HG03139 (cell line): ENCODE results near the gene FAM168B.

Experiments used
- ATAC-seq: cut with Tn5 transposase; IDR thresholded peaks from one replicate; pipeline ENCODE4 v1.9.1; 2021; ENCODE audit not compliant: unreplicated experiment

FAM168B gene

DNA sequence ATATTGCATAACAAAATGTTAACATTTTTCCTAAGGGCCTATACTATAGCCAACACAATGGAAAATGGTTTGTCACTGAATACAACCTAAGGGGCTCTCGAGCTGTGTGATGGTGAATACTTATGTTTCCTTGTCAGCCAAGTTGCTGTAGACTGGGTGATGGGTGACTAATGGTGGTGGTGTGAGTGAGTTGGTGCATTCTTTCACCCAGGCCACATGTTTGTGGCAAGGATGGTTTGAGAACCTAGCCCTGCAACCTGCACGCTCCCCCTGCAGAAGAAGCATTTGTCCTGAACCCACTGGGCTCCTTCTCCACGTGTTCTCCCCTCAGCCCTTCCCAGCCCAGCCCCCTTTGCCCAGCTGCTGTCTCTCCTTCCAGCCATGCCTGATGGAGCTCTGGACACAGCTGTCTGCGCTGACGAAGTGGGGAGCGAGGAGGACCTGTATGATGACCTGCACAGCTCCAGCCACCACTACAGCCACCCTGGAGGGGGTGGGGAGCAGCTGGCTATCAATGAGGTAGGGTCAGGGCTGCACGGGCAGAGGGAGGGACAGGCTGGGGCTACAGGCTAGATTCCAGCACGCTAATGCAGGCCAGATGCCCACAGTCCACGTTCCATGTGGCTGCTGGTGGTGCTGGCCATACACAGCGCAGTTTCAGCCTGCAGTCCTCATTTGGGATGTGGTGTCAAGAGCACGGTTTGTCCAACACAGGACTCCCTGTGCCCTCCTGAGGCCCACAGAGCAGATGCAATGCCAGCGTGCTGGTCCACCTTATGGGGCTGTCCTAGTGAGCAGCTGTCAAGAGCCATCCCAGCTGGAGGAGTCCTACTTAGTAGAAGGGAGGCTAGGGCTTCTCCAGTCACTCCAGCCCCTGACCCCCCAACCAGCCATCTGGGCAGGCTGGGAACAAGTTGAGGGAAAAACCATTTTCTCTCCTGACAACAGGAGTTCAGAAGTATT lies 65.4 kb downstream of the FAM168B start:
- ATAC-seq: no peak

- ATAC-seq: no peak
These were observed 66.3 kb downstream of the FAM168B start for GRCh38 chr2:131026919-131027318.

DNA sequence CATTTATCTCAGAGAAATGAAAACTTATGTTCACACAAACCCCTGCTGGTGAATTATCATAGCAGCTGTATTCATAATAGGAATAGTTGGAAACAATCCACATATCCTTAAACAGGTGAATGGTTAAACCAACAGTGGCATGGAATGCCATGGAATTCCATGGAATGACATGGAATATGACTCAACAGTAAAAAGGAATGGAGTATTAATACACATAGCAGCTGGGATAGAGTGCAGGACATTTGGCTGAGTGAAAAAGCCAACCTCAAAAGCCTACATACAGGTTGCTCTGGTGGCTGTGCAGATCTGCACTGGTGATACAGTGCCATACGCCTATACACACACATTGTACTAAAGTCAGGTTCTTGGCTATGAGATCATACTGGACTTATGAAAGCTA lies 69.5 kb downstream of the FAM168B start:
- ATAC-seq: no peak

DNA sequence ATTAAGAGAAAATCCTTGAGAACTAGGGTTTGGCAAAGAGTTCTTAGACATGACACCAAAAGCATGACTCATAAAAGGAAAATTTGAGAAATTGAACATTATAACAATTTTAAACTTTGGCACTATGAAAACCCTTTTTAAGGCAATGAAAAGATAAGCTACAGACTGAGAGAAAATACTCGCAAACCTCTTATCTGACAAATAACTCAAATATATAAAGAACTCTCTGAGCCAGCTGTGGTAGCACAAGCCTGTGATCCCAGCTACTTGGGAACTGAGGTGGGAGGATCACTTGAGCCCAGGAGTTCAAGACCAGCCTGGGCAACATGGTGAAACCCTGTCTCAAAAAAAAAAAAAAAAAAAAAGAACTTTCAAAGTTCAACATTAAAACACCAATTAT lies 70.5 kb downstream of the FAM168B start:
- no peak for ATAC-seq

DNA sequence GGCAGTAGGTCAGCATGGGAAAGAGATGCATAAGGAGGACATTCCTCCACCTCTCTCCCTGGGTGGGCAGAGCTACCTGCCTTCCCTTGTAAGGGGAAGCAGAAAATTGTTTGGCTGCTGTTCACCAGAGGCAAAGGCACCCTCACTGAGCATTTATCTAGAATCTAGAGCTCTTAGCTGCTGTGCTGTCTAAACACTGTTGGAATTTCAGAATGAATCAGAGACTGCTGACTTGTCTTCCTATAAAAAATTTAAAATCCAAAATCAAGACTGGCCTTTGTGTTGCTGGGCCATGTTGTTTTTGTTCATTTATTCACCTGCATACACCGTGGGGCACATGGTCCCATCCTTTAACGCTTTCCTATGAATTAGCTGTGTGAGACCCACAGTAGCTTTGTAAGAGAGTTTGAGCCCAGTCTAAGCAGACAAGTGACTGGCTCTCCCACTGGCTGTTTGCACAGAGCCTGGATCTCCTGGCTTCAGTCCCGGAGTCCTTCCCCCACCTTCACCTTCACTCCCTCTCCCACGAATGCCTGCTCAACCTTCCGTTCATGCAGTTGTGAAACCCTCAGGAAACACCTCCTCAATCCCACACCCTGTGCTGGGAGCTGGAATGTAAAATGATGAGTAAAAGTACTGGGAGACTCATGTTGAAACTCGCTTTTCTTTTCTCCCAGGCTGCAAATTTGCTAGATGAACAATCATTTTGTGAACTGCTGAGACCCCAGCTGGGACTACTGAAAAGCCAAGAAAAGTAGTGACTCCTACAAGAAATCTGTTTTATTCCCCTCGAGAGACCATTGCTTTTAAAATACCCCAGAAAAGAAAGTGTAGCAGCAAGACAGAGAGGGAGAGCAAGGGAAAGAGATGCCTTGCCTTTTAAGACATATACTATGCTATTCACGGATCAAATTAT lies 76.2 kb downstream of the FAM168B start:
- ATAC-seq: no peak

DNA sequence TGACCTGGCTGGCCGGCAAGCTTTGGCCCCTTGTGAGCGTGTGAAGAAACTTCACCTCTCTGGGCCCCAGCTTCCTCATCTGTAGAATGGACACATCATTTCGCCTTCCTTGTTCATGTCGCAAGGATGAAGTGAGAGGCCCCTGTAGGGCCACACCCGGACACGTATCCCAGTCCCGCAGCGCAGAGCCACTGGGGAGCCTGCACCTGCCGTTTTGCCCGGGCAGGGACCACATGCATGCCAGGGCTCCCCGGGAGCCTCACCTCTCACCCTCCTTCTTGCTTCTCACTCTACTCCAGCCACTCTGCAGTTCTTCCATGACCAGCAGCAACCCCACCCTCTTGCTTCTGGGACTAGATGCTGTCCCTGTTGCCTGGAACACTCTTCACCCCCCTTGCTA lies 77.5 kb downstream of the FAM168B start:
- no peak for ATAC-seq

DNA sequence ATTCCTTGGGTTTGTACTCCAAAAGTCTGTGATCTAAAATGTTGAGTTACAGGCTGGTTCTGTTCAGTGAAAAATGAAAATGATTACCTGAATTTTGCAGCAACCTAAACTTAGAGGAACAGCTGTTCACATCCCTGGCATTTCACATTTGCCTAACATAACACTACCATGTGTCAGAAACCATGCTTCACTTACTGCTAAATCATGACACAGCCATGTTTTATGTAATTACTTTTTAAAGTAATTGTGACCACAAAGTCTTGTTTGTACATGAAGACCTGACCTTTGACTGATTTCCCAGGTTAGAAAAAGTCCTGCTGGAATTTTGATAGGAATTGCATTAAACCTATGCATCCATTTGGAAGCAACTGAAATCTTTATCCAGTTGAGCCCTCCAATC lies 79.1 kb downstream of the FAM168B start:
- ATAC-seq: no peak

- no peak for ATAC-seq
These were observed 81.8 kb downstream of the FAM168B start for GRCh38 chr2:131011486-131011885.

DNA sequence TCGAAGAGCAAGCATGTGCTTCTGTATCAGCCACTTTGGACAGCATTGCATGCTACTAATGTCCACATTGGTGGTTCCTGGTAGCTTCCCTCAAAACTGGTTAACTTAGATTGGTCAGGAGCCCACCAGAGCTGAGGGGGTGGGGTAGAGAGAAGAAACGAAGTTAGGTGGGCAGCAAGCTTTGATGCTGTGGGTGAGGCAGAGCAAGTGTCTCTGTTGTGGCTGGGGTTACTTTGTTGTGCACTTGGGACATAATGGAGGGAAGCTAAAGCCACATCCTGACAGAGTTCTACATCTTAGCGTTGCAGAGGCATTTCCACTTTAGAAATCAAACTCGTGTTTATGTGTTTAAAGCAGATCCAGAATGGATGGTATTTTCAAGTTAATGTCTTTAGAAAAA lies 82.7 kb downstream of the FAM168B start:
- no peak for ATAC-seq

DNA sequence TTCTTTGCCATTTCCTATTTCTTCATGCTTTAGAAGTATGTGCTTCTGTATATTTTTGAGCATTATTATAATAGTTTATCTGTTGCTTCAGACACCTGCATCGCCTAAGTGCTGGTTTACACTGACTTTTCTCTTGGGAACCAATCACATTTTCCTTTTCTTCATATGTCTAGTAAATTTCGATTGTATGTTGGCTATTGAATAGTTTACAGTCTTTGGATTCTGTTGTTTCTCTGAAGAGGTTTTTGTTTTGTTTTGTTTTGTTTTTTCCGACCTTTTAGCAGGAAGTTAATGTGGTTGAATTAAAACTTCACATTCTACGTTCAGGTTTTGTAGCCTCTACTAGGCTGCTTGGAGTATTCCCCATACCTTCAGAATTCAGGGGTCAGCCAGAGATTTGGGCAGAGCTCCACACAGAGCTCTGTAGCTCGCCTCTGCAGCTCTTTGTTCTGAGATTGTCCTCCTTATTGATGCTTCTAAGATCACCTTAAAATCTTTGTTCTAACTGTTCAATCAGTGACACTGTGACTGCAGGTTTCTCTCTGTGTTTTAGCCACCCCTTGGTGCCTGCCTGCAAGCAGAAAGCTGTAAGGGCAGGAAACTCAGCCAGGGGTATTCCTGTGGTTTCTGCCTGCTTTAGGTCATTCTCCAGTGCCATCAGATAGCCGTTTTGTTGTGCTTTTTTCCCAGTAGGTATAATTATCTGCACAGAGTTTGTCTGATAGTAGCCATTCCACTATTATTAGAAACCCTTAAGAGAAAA lies 83.4 kb downstream of the FAM168B start:
- no peak for ATAC-seq

GRCh38 chr2:131008967-131009366 lies 84.3 kb downstream of the FAM168B start:
- no peak for ATAC-seq

GRCh38 chr2:131006561-131006960 lies 86.7 kb downstream of the FAM168B start:
- no peak for ATAC-seq

- no peak for ATAC-seq
These were observed 87.9 kb downstream of the FAM168B start for GRCh38 chr2:131005216-131005935.

DNA sequence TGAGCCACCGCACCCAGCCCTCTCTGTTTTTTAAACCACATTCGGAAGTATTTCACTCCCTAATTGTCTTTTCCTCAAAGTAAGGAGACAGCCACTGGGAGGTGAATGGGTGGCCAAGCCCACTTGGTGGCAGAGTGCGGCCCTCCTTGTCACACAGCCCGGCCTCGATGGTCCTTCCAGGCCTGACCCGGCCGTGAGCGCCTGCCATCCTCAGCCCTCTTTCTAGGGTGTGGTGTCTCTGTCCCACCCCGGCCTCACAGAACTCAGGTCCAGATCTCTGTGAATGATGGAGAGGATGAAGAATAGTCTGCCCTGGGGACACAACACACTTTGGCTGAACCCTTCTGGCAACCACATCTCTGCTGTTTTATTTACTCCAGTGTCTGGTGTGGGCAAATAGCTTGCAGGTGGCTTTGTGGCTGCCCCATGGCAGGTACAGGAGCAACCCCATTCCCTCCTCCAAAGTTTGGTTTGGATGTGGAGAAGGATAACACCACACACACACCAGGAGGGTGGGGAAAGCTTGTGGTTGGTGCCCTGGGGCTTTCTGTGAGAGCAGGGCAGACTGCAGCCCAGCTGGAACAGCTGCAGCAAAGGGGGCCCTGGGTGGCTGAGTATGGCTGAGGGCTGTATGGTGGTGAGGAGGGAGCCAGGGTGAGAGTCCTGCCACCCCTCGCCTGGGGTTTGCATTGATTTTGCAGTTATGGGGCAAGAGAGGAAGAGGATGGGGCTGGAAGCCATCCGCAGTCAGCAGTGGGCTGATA lies 88.6 kb downstream of the FAM168B start:
- ATAC-seq: no peak

DNA sequence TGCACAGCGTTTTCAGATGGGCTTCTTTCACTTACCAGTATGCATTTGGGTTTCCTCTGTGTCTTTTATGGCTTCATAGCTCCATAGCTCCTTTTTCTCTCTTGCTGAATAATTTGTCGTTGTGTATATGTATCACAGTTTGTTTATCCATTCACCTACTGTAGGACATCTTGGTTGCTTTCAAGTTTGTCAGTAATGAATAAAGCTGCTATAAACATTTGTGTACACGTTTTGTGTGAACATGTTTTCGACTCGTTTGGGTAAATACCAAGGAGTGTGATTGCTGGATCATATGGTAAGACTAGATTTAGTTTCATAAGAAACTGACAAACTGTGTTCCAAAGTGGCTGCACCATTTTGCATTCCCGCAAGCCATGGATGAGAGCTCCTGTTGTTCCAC lies 94.7 kb downstream of the FAM168B start:
- no peak for ATAC-seq
